Epithelial cell of proximal tubule (primary cell): ENCODE results near the gene CD109. TPM values are rescaled to one million over a fixed set of nuclear protein-coding genes. Genes with fewer than 3 reads are reported as not detected.

Experiments used
- DNase-seq: peaks from one replicate; pipeline ENCODE4 v3.0.0-alpha.2; 2011; ENCODE audit warnings: low read depth
- H3K4me3 ChIP-seq: 2 replicates; pipeline ENCODE4 v1.5.1; 2011; ENCODE audit warnings: low read depth, mild to moderate bottlenecking, low read length
- CTCF ChIP-seq: conservative IDR thresholded peaks from 2 replicates; pipeline ENCODE4 v1.5.1; 2012; ENCODE audit warnings: low read depth, mild to moderate bottlenecking, low read length
- total RNA-seq: library from RNA; depleted of rRNA; stranded (reverse); fragments of >200 nt; gene quantifications from 2 replicates; pipeline ENCODE4 v1.2.3, GENCODE V29; 2015

CD109 gene
- total RNA-seq, 1 donor from 2014 or later = 24.3 TPM

- DNase-seq = no peak
- H3K4me3 ChIP-seq = no peak overlapping the region
- no peak for TF ChIP-seq CTCF
Measured at GRCh38 chr6:73728548-73729205, 32.7 kb downstream of the CD109 start.

- DNase-seq = no peak
- no peak overlapping the region for H3K4me3 ChIP-seq
- TF ChIP-seq CTCF = no peak
Measured at GRCh38 chr6:73731285-73731684, 35.3 kb downstream of the CD109 start.

- peak; percentile 98 for TF ChIP-seq CTCF
- no peak for DNase-seq
- no peak overlapping the region for H3K4me3 ChIP-seq
Measured at GRCh38 chr6:73732845-73733675, 37.1 kb downstream of the CD109 start.

- no peak for DNase-seq
Measured at GRCh38 chr6:73733791-73734190, 37.8 kb downstream of the CD109 start.

GRCh38 chr6:73734832-73735453 lies 38.9 kb downstream of the CD109 start:
- H3K4me3 ChIP-seq = no peak overlapping the region
- no peak for DNase-seq
- no peak for TF ChIP-seq CTCF

More at GRCh38 chr6:73733791-73734190, 37.8 kb downstream of the CD109 start:
- no peak for TF ChIP-seq CTCF
- no peak overlapping the region for H3K4me3 ChIP-seq

- H3K4me3 ChIP-seq = no peak overlapping the region
- no peak for TF ChIP-seq CTCF
- DNase-seq = no peak
Measured at GRCh38 chr6:73738367-73739028, 42.5 kb downstream of the CD109 start.
